HG03432 (cell line): ENCODE measurements around the gene SERPINB1.
"Not testable (repeated sequence)": the region's sequence is repeated elsewhere in the genome, so short reads cannot be mapped to it uniquely, and the experiment has no call there.

Experiments
- ATAC-seq: cut with Tn5 transposase; IDR thresholded peaks from one replicate; pipeline ENCODE4 v1.9.1; 2021; ENCODE audit warnings: mild to moderate bottlenecking, moderate library complexity; ENCODE audit not compliant: unreplicated experiment

The SERPINB1 gene

GRCh38 chr6:2819115-2819514, 22.5 kb downstream of the SERPINB1 start:
- ATAC-seq, result no peak

GRCh38 chr6:2818593-2818992, 23.1 kb downstream of the SERPINB1 start:
- ATAC-seq, result no peak

GRCh38 chr6:2817903-2818443, 23.7 kb downstream of the SERPINB1 start:
- no peak for ATAC-seq

GRCh38 chr6:2816158-2816557, 25.5 kb downstream of the SERPINB1 start:
- no peak for ATAC-seq

- ATAC-seq, result no peak
Observed at GRCh38 chr6:2812695-2813094, 29.0 kb downstream of the SERPINB1 start.

- ATAC-seq, result no peak
Observed at GRCh38 chr6:2810092-2810671, 31.5 kb downstream of the SERPINB1 start.

GRCh38 chr6:2809015-2809414, 32.6 kb downstream of the SERPINB1 start:
- ATAC-seq, result no peak

GRCh38 chr6:2807342-2808090, 34.1 kb downstream of the SERPINB1 start:
- ATAC-seq, result no peak

- no peak for ATAC-seq
Observed at GRCh38 chr6:2806644-2807043, 35.0 kb downstream of the SERPINB1 start.

- no peak for ATAC-seq
Observed at GRCh38 chr6:2805031-2805430, 36.6 kb downstream of the SERPINB1 start.

GRCh38 chr6:2804516-2804915, 37.1 kb downstream of the SERPINB1 start:
- ATAC-seq, result no peak

GRCh38 chr6:2803731-2804429, 37.8 kb downstream of the SERPINB1 start:
- no peak for ATAC-seq

GRCh38 chr6:2802521-2803060, 39.1 kb downstream of the SERPINB1 start:
- ATAC-seq, result no peak

- not testable (repeated sequence) for ATAC-seq
Observed at GRCh38 chr6:2801687-2802086, 40.0 kb downstream of the SERPINB1 start.

GRCh38 chr6:2800552-2801316, 40.9 kb downstream of the SERPINB1 start:
- no peak for ATAC-seq

- no peak for ATAC-seq
Observed at GRCh38 chr6:2799936-2800527, 41.6 kb downstream of the SERPINB1 start.

GRCh38 chr6:2798586-2799134, 43.0 kb downstream of the SERPINB1 start:
- ATAC-seq, result no peak

- no peak for ATAC-seq
Observed at GRCh38 chr6:2797564-2798031, 44.1 kb downstream of the SERPINB1 start.

- ATAC-seq, result no peak
Observed at GRCh38 chr6:2796861-2797260, 44.8 kb downstream of the SERPINB1 start.

- ATAC-seq, result no peak
Observed at GRCh38 chr6:2795956-2796355, 45.7 kb downstream of the SERPINB1 start.
